Epithelial cell of esophagus (primary cell): ENCODE results near the gene SPANXD.
"Not testable (repeated sequence)": the region's sequence is repeated elsewhere in the genome, so short reads cannot be mapped to it uniquely, and the experiment has no call there.

ENCODE experiments used
- DNase-seq: peaks from one replicate; pipeline ENCODE4 v3.0.0; 2010; ENCODE audit warnings: low read depth
- H3K4me3 ChIP-seq: 2 replicates; pipeline ENCODE4 v1.5.1; 2011; ENCODE audit warnings: mild to moderate bottlenecking, low read length, control low read depth
- TF ChIP-seq, protein P1 (sequence below): IDR thresholded peaks from 2 replicates; pipeline ENCODE4 v1.5.1; 2011; ENCODE audit warnings: low read depth, mild to moderate bottlenecking, low read length, control low read depth, inconsistent platforms; ENCODE audit not compliant: insufficient read depth; ENCODE audit errors: missing control alignments

SPANXD gene, protein sequence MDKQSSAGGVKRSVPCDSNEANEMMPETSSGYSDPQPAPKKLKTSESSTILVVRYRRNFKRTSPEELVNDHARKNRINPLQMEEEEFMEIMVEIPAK

DNA sequence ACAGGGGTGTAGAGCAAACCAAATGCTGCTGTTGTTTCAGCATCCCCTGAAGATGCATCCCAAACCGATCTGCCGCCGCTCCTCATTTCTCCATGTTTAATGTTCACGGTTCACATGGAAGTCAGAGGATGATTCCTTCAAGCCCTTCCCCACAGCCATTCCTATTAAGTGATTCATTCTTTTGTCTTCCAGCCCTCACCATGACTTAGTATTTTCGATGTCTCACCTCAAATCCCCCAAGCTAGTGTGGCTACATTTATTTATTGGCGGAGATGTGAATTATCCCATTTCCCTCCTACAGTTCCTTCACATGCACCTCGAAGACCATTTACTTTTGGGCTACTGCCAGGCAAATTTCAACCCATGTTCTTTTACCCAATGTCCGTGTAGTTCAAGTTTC is at the start of gene SPANXD:
Gene SPANXD (minus strand): TSS at position 101 of the 400 bp plus-strand sequence. CDS start 334 bp downstream, outside the sequence.
- H3K4me3 ChIP-seq, DNase-seq: not testable (repeated sequence)

DNA sequence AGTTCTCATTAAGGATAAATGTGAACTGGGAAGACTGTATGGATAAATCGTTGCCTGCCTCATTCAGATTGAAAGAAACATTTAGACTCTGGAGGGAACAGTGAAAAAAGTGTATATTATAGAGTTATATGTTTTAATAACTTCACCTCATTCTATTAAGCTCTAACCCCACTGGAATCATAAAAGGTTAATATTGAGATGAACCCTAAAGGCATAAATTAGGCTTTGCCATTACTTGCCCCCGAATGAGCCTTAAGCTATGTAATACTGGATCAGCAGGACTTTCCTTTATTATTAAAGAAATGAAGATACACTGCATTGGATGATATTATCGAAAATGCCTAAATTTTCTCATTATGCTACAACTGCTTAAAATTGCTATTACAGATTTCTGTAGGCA is 44.1 kb upstream of the SPANXD start:
- H3K4me3 ChIP-seq: no peak overlapping the region
- TF ChIP-seq, protein P1, sequence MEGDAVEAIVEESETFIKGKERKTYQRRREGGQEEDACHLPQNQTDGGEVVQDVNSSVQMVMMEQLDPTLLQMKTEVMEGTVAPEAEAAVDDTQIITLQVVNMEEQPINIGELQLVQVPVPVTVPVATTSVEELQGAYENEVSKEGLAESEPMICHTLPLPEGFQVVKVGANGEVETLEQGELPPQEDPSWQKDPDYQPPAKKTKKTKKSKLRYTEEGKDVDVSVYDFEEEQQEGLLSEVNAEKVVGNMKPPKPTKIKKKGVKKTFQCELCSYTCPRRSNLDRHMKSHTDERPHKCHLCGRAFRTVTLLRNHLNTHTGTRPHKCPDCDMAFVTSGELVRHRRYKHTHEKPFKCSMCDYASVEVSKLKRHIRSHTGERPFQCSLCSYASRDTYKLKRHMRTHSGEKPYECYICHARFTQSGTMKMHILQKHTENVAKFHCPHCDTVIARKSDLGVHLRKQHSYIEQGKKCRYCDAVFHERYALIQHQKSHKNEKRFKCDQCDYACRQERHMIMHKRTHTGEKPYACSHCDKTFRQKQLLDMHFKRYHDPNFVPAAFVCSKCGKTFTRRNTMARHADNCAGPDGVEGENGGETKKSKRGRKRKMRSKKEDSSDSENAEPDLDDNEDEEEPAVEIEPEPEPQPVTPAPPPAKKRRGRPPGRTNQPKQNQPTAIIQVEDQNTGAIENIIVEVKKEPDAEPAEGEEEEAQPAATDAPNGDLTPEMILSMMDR: no peak
- DNase-seq: no peak

DNA sequence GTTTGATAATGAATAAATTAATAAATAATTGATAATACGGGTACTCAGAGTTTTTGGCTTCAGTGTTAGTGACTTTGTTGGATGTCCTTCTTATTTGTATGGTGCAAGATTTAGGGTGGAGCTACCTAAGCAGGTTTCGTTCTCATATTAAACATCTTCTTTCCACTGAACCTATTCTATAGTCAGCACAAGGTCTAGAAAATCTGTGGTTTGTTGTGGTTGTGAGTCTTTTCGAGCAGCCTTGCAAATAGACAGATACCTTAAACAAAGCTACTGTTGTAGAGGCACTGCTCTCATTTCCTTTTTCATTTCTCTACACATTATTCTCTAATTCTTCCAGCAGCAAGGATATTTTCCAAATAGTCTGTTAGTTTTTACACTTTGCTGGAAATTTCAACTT is 38.1 kb upstream of the SPANXD start:
- no peak for DNase-seq
- TF ChIP-seq, protein P1: no peak
- no peak overlapping the region for H3K4me3 ChIP-seq

DNA sequence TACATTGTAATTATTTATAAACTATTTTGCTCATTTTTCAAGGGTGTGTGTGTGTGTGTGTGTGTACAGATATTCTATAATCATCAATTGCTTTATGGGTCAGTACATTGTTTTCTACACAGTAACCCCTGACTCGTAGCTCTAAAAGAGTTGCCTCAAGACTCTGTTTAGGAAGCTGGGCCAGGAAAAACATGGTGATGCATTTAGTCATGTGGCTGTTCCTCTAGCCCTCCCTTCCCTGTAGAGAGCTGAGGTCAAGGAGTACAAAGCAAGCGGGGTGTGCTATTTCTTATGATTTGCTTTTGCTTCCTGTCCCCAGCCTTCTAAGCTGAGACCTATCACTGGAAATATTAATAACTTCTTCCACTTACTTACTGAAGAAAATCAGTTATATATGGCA is 34.8 kb upstream of the SPANXD start:
- H3K4me3 ChIP-seq: no peak overlapping the region
- TF ChIP-seq, protein P1: no peak
- no peak for DNase-seq

DNA sequence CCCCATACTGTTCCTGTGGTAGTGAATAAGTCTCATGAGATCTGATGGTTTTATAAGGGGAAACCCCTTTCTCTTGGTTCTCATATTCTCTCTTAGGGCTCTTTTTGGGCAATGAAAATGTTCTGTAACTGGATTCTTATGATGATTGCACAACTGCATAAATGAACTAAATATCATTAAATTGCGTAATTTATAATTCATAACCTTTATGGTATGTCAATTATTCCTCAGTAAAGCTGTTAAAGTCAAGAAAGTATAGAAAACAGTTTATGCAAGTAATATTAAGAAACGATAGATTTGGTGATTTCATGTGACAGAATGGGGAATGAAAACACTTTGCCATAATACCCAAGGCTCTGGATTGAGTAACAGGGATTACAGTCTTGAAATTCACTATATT is 33.5 kb upstream of the SPANXD start:
- no peak overlapping the region for H3K4me3 ChIP-seq
- peak; percentile 1 for DNase-seq
- TF ChIP-seq, protein P1: no peak

DNA sequence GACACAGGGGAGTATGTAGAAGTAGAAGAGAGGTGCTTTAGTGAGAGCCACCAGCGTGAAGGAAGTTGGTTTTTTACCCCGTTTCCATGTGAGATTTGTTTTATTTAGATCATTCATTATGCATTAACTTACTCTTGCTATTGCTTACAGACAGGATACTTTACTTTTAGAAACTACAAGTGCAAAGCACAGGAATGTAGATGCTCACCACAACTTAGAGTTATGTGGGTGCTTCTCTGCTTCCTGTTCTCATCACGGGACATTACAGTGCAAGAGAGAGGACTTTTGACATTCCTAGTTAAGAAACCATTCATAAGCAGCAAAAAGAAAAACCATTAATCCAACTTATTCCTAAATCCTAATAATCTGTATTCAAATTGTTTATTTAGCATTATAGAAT is 25.6 kb upstream of the SPANXD start:
- no peak for DNase-seq
- TF ChIP-seq, protein P1: no peak
- H3K4me3 ChIP-seq: no peak overlapping the region

DNA sequence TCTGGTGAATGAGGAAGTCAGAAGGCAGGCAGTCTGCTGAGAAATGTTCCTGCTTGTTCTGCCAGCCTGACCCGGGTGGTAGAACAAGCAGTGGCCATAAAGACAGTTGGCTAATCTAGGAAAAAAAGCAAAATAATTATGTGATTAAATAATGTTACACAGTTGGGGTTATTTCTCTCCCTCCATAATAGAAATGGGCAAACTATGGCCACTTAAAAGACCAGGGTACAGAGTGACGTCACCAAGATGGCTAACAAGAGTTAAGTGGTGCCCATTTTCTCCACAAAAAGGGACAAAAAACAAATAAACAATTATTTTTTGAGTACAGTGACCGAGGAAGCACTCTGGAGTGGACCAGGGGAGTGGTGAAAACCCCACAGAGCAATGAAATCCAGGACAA is 16.1 kb upstream of the SPANXD start:
- TF ChIP-seq, protein P1: no peak
- no peak for DNase-seq
- H3K4me3 ChIP-seq: no peak overlapping the region

DNA sequence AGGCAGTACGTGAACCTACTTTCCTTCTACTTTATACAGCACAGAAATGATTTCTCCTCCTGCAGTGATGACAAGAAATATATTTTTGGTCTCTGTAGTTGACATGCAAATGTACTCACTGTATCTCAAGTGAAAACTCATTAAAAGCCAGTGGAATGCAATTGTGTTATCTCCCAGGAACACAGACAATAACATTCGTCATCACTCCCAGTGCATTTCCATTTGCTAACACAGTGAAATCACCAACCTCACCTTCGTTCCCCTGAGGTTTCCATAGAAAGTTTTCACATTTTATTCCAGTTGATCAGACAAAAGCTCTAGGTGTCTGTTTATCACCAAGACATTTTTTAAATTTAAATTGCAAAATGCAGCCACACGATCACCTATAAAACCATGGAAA is 2.5 kb upstream of the SPANXD start:
- DNase-seq: peak; percentile 12
- H3K4me3 ChIP-seq: no peak overlapping the region
- TF ChIP-seq, protein P1: no peak
